CD14-positive monocyte (primary cell): ENCODE data around the gene ZBTB7C. TPM values are rescaled to one million over a fixed set of nuclear protein-coding genes. Genes with fewer than 3 reads are reported as not detected.

Experiments used
- DNase-seq, 3 donors: peaks; one replicate each; pipeline ENCODE4 v3.0.0-alpha.2; 2011 to 2022
- H2AFZ ChIP-seq: 2 replicates; pipeline ENCODE4 v1.6.0; 2012; ENCODE audit warnings: mild to moderate bottlenecking, low read depth, low read length, inconsistent platforms; ENCODE audit not compliant: insufficient read depth, poor library complexity, severe bottlenecking
- H3K27ac ChIP-seq, 2 donors: 1 replicate in 1 of 2; 2 replicates in 1 of 2; pipeline ENCODE4 v1.5.1; 2012 to 2013; ENCODE audit warnings: low read length in 2 of 2, control low read depth in 1 of 2, inconsistent platforms in 1 of 2, low read depth in 1 of 2, mild to moderate bottlenecking in 1 of 2
- H3K27me3 ChIP-seq, 2 donors: one replicate each; pipeline versions ENCODE4 v1.6.0 to v1.6.1; 2011 to 2013; ENCODE audit warnings: low read length in 2 of 2; ENCODE audit not compliant: control insufficient read depth in 2 of 2, insufficient read depth in 2 of 2
- H3K36me3 ChIP-seq, 2 donors: replicated peaks in 1 of 2; 1 replicate in 1 of 2; 2 replicates in 1 of 2; pipeline versions ENCODE4 v1.5.1 to v1.6.1; 2012 to 2013; ENCODE audit warnings: low read length in 2 of 2, control low read depth in 1 of 2, inconsistent platforms in 1 of 2, mild to moderate bottlenecking in 1 of 2; ENCODE audit not compliant: insufficient read depth in 2 of 2, control insufficient read depth in 1 of 2
- H3K4me1 ChIP-seq, 2 donors: 1 replicate in 1 of 2; 2 replicates in 1 of 2; pipeline versions ENCODE4 v1.5.1 to v1.6.1; 2012 to 2013; ENCODE audit warnings: low read length in 2 of 2, control low read depth in 1 of 2, inconsistent platforms in 1 of 2, mild to moderate bottlenecking in 1 of 2, moderate library complexity in 1 of 2; ENCODE audit not compliant: insufficient read depth in 2 of 2, control insufficient read depth in 1 of 2
- H3K4me2 ChIP-seq: replicated peaks from 2 replicates; pipeline ENCODE3; 2012; ENCODE audit warnings: low read length, moderate library complexity, mild to moderate bottlenecking; ENCODE audit not compliant: poor library complexity, severe bottlenecking; ENCODE audit errors: extremely low read depth
- H3K4me3 ChIP-seq, 3 experiments: fragments of 200-600 bp in 1 of 3; sonication (generic) in 1 of 3; replicated peaks in 1 of 3; 1 replicate in 2 of 3; 2 replicates in 1 of 3; pipeline ENCODE4 v1.5.1; 2011 to 2013; ENCODE audit warnings: low read length in 3 of 3, mild to moderate bottlenecking in 3 of 3, control low read depth in 2 of 3, low read depth in 2 of 3, inconsistent platforms in 1 of 3, moderate library complexity in 1 of 3
- H3K79me2 ChIP-seq: 2 replicates; pipeline ENCODE4 v1.6.0; 2012; ENCODE audit warnings: mild to moderate bottlenecking, control low read depth, inconsistent platforms, low read length, moderate library complexity; ENCODE audit not compliant: insufficient read depth
- H3K9ac ChIP-seq: 2 replicates; pipeline ENCODE4 v1.6.0; 2017; ENCODE audit warnings: low read length, mild to moderate bottlenecking; ENCODE audit not compliant: insufficient read depth, poor library complexity, severe bottlenecking
- H3K9me3 ChIP-seq, 2 donors: replicated peaks in 1 of 2; 1 replicate in 1 of 2; 2 replicates in 1 of 2; pipeline versions ENCODE4 v1.5.1 to v1.6.1; 2012 to 2013; ENCODE audit warnings: low read length in 2 of 2, control low read depth in 1 of 2; ENCODE audit not compliant: control insufficient read depth in 1 of 2, insufficient read depth in 1 of 2
- H4K20me1 ChIP-seq: 2 replicates; pipeline ENCODE4 v1.6.0; 2012; ENCODE audit warnings: mild to moderate bottlenecking, low read length, control low read depth, moderate library complexity; ENCODE audit not compliant: insufficient read depth
- H3K27ac Mint-ChIP-seq, 7 donors: one replicate each; pipeline ENCODE4 v1.8.0; 2020; ENCODE audit warnings: mild to moderate bottlenecking in 7 of 7, mixed read lengths in 7 of 7, moderate library complexity in 6 of 7, inconsistent platforms in 2 of 7
- H3K27me3 Mint-ChIP-seq, 3 donors: one replicate each; pipeline ENCODE4 v1.8.0; 2021 to 2022; ENCODE audit warnings: low read depth in 3 of 3, mild to moderate bottlenecking in 3 of 3, mixed read lengths in 3 of 3, moderate library complexity in 3 of 3, inconsistent platforms in 1 of 3
- H3K36me3 Mint-ChIP-seq, 2 donors: one replicate each; pipeline ENCODE4 v1.8.0; 2020; ENCODE audit warnings: mixed read lengths in 2 of 2, inconsistent platforms in 1 of 2, mild to moderate bottlenecking in 1 of 2
- H3K4me1 Mint-ChIP-seq: one replicate; pipeline ENCODE4 v1.8.0; 2020; ENCODE audit warnings: mild to moderate bottlenecking, mixed read lengths
- H3K4me3 Mint-ChIP-seq, 2 donors: one replicate each; pipeline ENCODE4 v1.8.0; 2020; ENCODE audit warnings: mild to moderate bottlenecking in 2 of 2, mixed read lengths in 2 of 2, moderate library complexity in 1 of 2
- H3K9me3 Mint-ChIP-seq, 7 donors: one replicate each; pipeline ENCODE4 v1.8.0; 2020 to 2022; ENCODE audit warnings: mixed read lengths in 7 of 7, mild to moderate bottlenecking in 6 of 7, moderate library complexity in 6 of 7, inconsistent platforms in 2 of 7
- CTCF ChIP-seq: fragments of 200-600 bp; IDR thresholded peaks from one replicate; pipeline ENCODE4 v1.8.0; 2022; ENCODE audit warnings: antibody characterized with exemption, mild to moderate bottlenecking
- WGBS: methylation state at CpG from one replicate; pipeline ENCODE4 v1.1.5; 2013; ENCODE audit warnings: missing lambda C conversion rate; ENCODE audit not compliant: insufficient coverage; 5-methylcytosine and 5-hydroxymethylcytosine counted together
- intact Hi-C, 2 donors: fragments of 100-400 bp; cut with micrococcal nuclease; formaldehyde crosslinking; loops; one replicate each; pipeline versions ENCODE4 v1.15.0 to v1.15.1; 2023
- polyA plus RNA-seq, 3 donors: library from polyadenylated mRNA; depleted of rRNA in 1 of 3; unstranded in 2 of 3; stranded (reverse) in 1 of 3; fragments of 300-500 nt in 2 of 3; fragments of >200 nt in 1 of 3; fragmentation: Illumina TruSeq in 2 of 3; gene quantifications; 1 replicate in 2 of 3; 2 replicates in 1 of 3; pipeline ENCODE4 v1.2.3, GENCODE V29; 2012 to 2021

ZBTB7C gene
- polyA plus RNA-seq, 3 donors: 0.03 to 0.09 TPM; not detected in 1

GRCh38 chr18:48106498-48106897, 302.7 kb downstream of the ZBTB7C start:
- Mint-ChIP-seq H3K27me3 (peaks cover 18 to 22% (median 20%) of the 10 kb centered on the region in 3 donors), H3K27ac (no peak overlapping the region)

GRCh38 chr18:48105317-48105716, 303.9 kb downstream of the ZBTB7C start:
- H3K36me3 Mint-ChIP-seq: no peaks in the 10 kb centered on the region
- Histone ChIP-seq H3K27ac (no peak overlapping the region), H3K79me2 (no peaks in the 10 kb centered on the region), H4K20me1 (no peaks in the 10 kb centered on the region), H3K4me1 (no peaks in the 10 kb centered on the region), H3K27me3 (peaks cover 0 to 6% of the 10 kb centered on the region in 2 donors), H3K4me3 (no peak overlapping the region), H3K9me3 (no peaks in the 10 kb centered on the region), H3K9ac (no peak overlapping the region), H3K36me3 (no peaks in the 10 kb centered on the region), H2AFZ (no peak overlapping the region), H3K4me2 (no peak overlapping the region)
- H3K27me3 Mint-ChIP-seq: peaks cover 17 to 23% (median 23%) of the 10 kb centered on the region in 3 donors
- DNase-seq: no peak
- no peak overlapping the region for H3K27ac Mint-ChIP-seq
- peaks cover 0 to 2% (median 0%) of the 10 kb centered on the region in 7 donors for H3K9me3 Mint-ChIP-seq
- TF ChIP-seq CTCF: no peak
- no CpG with 5 or more reads among the region's 1 CpG for WGBS
- no peaks in the 10 kb centered on the region for H3K4me1 Mint-ChIP-seq
- intact Hi-C loops: no loop called here
- no peak overlapping the region for H3K4me3 Mint-ChIP-seq

More at GRCh38 chr18:48106498-48106897, 302.7 kb downstream of the ZBTB7C start:
- H3K27me3 ChIP-seq: peaks cover 0 to 6% of the 10 kb centered on the region in 2 donors
- H3K4me2 ChIP-seq: no peak overlapping the region
- H3K9me3 Mint-ChIP-seq: peaks cover 0 to 2% (median 0%) of the 10 kb centered on the region in 7 donors
- H3K9me3 ChIP-seq: no peaks in the 10 kb centered on the region
- no peak for DNase-seq
- no peak overlapping the region for H3K9ac ChIP-seq
- 88% methylated on average over 1 of the region's 1 CpG for WGBS
- H3K79me2 ChIP-seq: no peaks in the 10 kb centered on the region
- no peak overlapping the region for H3K4me3 Mint-ChIP-seq
- H3K4me1 ChIP-seq: no peaks in the 10 kb centered on the region
- no peak overlapping the region for H3K4me3 ChIP-seq
- no peak overlapping the region for H3K27ac ChIP-seq
- no peaks in the 10 kb centered on the region for H4K20me1 ChIP-seq
- H3K36me3 ChIP-seq: no peaks in the 10 kb centered on the region
- no peak overlapping the region for H2AFZ ChIP-seq
- H3K4me1 Mint-ChIP-seq: no peaks in the 10 kb centered on the region
- no peaks in the 10 kb centered on the region for H3K36me3 Mint-ChIP-seq
- TF ChIP-seq CTCF: no peak
- intact Hi-C loops: no loop called here
